Neural crest cell (in vitro differentiated cells): ENCODE data around the gene SH3PXD2A. TPM values are rescaled to one million over a fixed set of nuclear protein-coding genes. Genes with fewer than 3 reads are reported as not detected.
A peak's percentile ranks its signal among the peaks of the same experiment; 100 is the strongest.

ENCODE experiments used
- DNase-seq: peaks from one replicate; pipeline ENCODE4 v3.0.0; 2021; ENCODE audit warnings: low read depth, mixed read lengths, low spot score
- H3K27ac Mint-ChIP-seq: one replicate; pipeline ENCODE4 v1.8.0; 2021; ENCODE audit warnings: mild to moderate bottlenecking, mixed read lengths; ENCODE audit not compliant: unreplicated experiment
- H3K27me3 Mint-ChIP-seq: 2 replicates; pipeline ENCODE4 v1.8.0; 2021; ENCODE audit warnings: low read depth, mild to moderate bottlenecking, mixed read lengths
- H3K36me3 Mint-ChIP-seq: 2 replicates; pipeline ENCODE4 v1.8.0; 2021; ENCODE audit warnings: low read depth, mild to moderate bottlenecking, mixed read lengths
- H3K4me1 Mint-ChIP-seq: 2 replicates; pipeline ENCODE4 v1.8.0; 2021; ENCODE audit warnings: mixed read lengths
- H3K4me3 Mint-ChIP-seq: one replicate; pipeline ENCODE4 v1.8.0; 2021; ENCODE audit warnings: mild to moderate bottlenecking, mixed read lengths
- H3K9me3 Mint-ChIP-seq: 2 replicates; pipeline ENCODE4 v1.8.0; 2021; ENCODE audit warnings: mixed read lengths
- total RNA-seq: library from RNA; stranded (reverse); gene quantifications from 2 replicates; pipeline ENCODE4 v1.2.1, GENCODE V29; 2021
- TF ChIP-seq, protein P1 (sequence below): fragments of 200-600 bp; sonication (generic); conservative IDR thresholded peaks from 2 replicates; pipeline ENCODE4 v1.5.0; 2021; ENCODE audit warnings: antibody characterized with exemption, mild to moderate bottlenecking

The SH3PXD2A gene
- total RNA-seq, 1 donor from 2014 or later: 22.8 TPM

DNA sequence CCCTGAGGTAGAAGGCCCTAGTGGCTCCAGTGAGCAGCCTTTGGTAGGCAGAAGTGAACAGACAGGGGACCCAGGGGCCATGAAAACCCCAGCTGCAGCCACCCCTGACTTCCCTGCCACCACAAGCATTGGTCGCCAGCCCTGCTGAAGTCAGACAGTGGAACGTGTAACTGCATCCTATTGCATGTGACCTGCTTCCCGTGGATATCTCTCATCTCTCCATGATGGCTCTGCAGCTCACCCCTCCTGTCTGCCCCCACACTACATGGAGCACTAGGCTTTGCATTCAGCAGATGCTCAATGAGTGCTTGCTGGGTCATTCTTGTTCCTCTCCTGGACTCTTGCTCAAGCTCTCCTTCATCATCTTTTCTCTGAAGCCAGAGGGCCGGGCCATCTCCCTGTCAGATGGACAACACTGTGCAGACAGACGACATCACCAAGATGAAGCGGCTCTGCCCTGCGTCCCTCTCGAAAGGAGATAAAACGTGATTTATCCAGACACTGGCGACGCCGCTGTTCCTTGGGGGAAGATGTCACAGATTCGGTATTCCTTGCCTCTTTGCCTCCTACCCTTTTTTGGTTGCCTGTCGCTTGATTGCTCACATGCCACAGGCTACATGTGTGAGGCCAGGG is 117.5 kb downstream of the SH3PXD2A start:
- Mint-ChIP-seq H3K36me3 (peaks cover 5% of the 10 kb centered on the region), H3K4me3 (no peak overlapping the region), H3K27ac (no peak overlapping the region), H3K9me3 (no peaks in the 10 kb centered on the region), H3K27me3 (no peaks in the 10 kb centered on the region), H3K4me1 (peaks cover 40% of the 10 kb centered on the region)
- TF ChIP-seq, protein P1, sequence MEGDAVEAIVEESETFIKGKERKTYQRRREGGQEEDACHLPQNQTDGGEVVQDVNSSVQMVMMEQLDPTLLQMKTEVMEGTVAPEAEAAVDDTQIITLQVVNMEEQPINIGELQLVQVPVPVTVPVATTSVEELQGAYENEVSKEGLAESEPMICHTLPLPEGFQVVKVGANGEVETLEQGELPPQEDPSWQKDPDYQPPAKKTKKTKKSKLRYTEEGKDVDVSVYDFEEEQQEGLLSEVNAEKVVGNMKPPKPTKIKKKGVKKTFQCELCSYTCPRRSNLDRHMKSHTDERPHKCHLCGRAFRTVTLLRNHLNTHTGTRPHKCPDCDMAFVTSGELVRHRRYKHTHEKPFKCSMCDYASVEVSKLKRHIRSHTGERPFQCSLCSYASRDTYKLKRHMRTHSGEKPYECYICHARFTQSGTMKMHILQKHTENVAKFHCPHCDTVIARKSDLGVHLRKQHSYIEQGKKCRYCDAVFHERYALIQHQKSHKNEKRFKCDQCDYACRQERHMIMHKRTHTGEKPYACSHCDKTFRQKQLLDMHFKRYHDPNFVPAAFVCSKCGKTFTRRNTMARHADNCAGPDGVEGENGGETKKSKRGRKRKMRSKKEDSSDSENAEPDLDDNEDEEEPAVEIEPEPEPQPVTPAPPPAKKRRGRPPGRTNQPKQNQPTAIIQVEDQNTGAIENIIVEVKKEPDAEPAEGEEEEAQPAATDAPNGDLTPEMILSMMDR: no peak
- no peak for DNase-seq

DNA sequence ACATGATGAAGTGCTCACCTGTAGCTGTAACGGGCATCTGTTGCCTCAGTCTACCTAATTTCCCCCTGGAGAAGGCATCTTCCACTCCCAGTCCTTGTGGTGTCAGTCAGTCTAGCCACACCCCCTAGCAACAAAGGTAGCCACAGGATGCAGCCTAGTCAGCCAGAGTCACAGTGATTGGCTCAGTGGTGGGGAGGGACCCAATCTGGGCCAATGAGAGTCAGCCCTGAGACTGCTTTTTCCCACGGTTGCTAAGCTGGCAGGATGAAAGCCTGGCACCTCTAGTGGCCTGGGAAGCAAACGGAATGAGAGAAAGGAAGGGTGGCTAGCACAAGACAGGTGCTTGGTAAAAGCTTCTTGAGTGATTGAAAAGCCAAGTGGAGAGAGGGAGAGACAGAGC is 118.6 kb downstream of the SH3PXD2A start:
- Mint-ChIP-seq H3K36me3 (peaks cover 5% of the 10 kb centered on the region), H3K4me1 (peaks cover 43% of the 10 kb centered on the region), H3K4me3 (no peak overlapping the region), H3K27ac (no peak overlapping the region), H3K9me3 (no peaks in the 10 kb centered on the region), H3K27me3 (no peaks in the 10 kb centered on the region)
- no peak for DNase-seq
- TF ChIP-seq, protein P1: no peak

DNA sequence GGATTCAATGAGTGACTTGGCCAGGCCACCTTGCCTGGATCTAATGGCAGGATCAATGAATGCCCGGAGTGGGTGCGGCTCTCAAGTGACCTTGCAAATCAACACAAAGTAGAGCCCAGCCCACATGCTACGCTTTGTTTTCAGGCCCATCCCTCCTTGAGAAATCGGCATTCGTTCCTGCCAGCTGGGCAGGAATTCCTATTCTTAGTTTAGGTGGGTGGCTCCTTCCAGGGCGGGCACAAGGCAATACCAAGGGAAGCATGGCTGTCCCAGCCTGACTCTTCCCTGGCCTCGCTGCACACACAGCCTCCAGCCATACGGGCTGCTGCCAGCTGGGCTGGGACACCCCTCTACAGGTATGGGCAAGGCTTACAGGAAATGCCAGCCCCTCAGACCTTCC is 119.3 kb downstream of the SH3PXD2A start:
- no peak for DNase-seq
- Mint-ChIP-seq H3K4me3 (no peak overlapping the region), H3K4me1 (peaks cover 48% of the 10 kb centered on the region), H3K27ac (no peak overlapping the region), H3K27me3 (no peaks in the 10 kb centered on the region), H3K36me3 (peaks cover 5% of the 10 kb centered on the region), H3K9me3 (no peaks in the 10 kb centered on the region)
- TF ChIP-seq, protein P1: no peak

DNA sequence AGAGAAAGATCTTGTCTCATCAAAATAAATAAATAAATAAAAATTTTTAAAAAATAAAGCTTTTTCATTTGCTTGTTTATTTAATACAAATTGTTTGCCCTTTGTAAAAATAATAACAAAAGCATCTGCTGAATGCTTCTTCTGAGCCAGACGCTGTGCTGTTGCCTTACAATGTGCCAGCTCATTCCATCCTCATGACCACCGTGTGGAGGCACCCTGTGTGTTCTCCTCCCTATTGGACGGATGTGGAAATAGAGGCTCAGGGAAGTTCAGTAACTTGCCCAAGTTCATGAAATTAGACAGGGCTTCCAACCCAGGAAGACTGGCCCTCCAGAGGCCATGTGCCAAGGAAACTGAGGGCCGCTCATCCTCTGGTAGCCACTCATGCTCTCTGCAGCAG is 120.6 kb downstream of the SH3PXD2A start:
- H3K4me1 Mint-ChIP-seq: peaks cover 56% of the 10 kb centered on the region

DNA sequence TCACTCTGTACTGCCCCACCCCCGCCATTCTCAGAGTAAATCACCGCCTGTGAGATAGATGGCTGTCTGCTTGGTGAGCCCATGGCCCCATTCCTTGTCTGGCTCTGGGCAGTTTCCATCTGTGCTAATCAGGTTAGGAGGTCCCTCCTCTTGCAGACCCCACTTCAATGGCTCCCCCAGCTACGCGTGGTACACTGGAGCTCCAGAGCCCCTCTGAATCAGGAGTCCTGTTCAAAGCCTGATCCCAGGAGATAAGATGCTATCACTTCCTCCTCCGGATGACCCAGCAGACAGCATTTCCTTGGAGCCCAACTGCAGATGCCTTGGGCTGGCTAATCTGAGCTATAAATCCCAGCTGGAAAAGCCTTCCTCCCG is 122.3 kb downstream of the SH3PXD2A start:
- H3K4me3 Mint-ChIP-seq: no peak overlapping the region
- no peaks in the 10 kb centered on the region for H3K27me3 Mint-ChIP-seq
- H3K27ac Mint-ChIP-seq: peak overlapping the region; percentile 86
- peaks cover 5% of the 10 kb centered on the region for H3K36me3 Mint-ChIP-seq
- DNase-seq: no peak
- H3K4me1 Mint-ChIP-seq: peaks cover 48% of the 10 kb centered on the region
- no peaks in the 10 kb centered on the region for H3K9me3 Mint-ChIP-seq
- TF ChIP-seq, protein P1: no peak

More for the DNA sequence above, 120.6 kb downstream of the SH3PXD2A start:
- Mint-ChIP-seq H3K27ac (no peak overlapping the region), H3K9me3 (no peaks in the 10 kb centered on the region), H3K36me3 (peaks cover 5% of the 10 kb centered on the region), H3K27me3 (no peaks in the 10 kb centered on the region), H3K4me3 (no peak overlapping the region)
- TF ChIP-seq, protein P1: no peak
- DNase-seq: no peak
